CMK (cell line): ENCODE results near the gene HSPG2.
A peak's percentile ranks its signal among the peaks of the same experiment; 100 is the strongest.
"Not testable (repeated sequence)": the region's sequence is repeated elsewhere in the genome, so short reads cannot be mapped to it uniquely, and the experiment has no call there.

Experiments
- DNase-seq: peaks from one replicate; pipeline ENCODE4 v3.0.0-alpha.2; 2010; ENCODE audit warnings: low read depth

HSPG2 gene

GRCh38 chr1:21912038-21912758 lies 24.9 kb downstream of the HSPG2 start:
- DNase-seq = no peak

GRCh38 chr1:21911205-21912001 lies 25.7 kb downstream of the HSPG2 start:
- DNase-seq = no peak

GRCh38 chr1:21910558-21911204 lies 26.4 kb downstream of the HSPG2 start:
- DNase-seq = no peak

- peak; percentile 81 for DNase-seq
Observed at GRCh38 chr1:21909787-21910503, 27.2 kb downstream of the HSPG2 start.

- DNase-seq = no peak
Observed at GRCh38 chr1:21909286-21909759, 27.8 kb downstream of the HSPG2 start.

- DNase-seq = not testable (repeated sequence)
Observed at GRCh38 chr1:21907737-21908534, 29.2 kb downstream of the HSPG2 start.

GRCh38 chr1:21907079-21907418 lies 30.1 kb downstream of the HSPG2 start:
- no peak for DNase-seq

GRCh38 chr1:21906173-21907078 lies 30.7 kb downstream of the HSPG2 start:
- no peak for DNase-seq

GRCh38 chr1:21904704-21905520 lies 32.2 kb downstream of the HSPG2 start:
- DNase-seq = peak; percentile 100

- DNase-seq = no peak
Observed at GRCh38 chr1:21904454-21904703, 32.7 kb downstream of the HSPG2 start.

- no peak for DNase-seq
Observed at GRCh38 chr1:21903638-21904453, 33.3 kb downstream of the HSPG2 start.

GRCh38 chr1:21902026-21903012 lies 34.8 kb downstream of the HSPG2 start:
- no peak for DNase-seq

GRCh38 chr1:21901473-21901847 lies 35.6 kb downstream of the HSPG2 start:
- no peak for DNase-seq

- no peak for DNase-seq
Observed at GRCh38 chr1:21900766-21901472, 36.2 kb downstream of the HSPG2 start.

GRCh38 chr1:21899987-21900386 lies 37.1 kb downstream of the HSPG2 start:
- DNase-seq = no peak

- DNase-seq = no peak
Observed at GRCh38 chr1:21899267-21899810, 37.8 kb downstream of the HSPG2 start.
